ENCODE data around the gene ZNF148.

DNA sequence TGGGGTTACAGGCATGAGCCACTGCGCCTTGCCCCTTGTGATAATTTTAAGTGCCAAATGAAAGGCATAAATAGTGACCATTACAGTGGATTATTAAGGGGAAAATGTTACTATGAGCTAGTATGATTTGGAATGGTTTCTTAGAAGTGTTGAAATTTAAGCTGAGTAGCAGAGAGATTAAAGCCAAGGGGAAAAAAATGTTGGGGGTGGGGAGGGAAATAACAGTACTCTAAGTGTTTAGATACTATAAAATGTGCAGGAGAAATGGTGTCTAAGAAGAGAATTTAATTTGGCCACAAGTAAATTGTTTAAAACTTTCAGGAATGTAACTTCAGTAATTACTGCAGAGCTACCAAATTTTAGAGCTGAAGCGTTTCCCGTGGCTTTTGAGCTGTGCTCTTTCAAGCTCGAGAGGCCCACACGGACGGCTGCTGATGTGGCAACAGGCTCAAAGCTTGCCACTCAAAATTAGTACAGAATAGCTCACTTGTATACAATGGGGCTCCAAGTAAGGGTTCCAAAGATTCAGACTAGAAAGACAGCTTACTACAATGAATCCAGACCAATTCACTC lies 138.7 kb downstream of the ZNF148 start:
- TF ChIP-seq CTCF (IDR thresholded peaks at IDR 0.05) (no peak), POLR2A (IDR thresholded peaks at IDR 0.05) (no peak)
